HepG2 (cell line): ENCODE measurements around the gene CGNL1. TPM values are rescaled to one million over a fixed set of nuclear protein-coding genes. Genes with fewer than 3 reads are reported as not detected.

ENCODE experiments used
- ATAC-seq: fragments of 200-7000 bp; cut with Tn5 transposase; 3 replicates; pipeline ENCODE4 v1.9.1; 2020; ENCODE audit warnings: mild to moderate bottlenecking, moderate library complexity
- BruUV-seq: library from RNA; stranded (reverse); fragments of 400-500 nt; replicated peaks from 2 replicates; lab custom pipeline; 2021; lab: Mats Ljungman, UMichigan
- CTCF ChIA-PET: fragments of 300-600 bp; formaldehyde crosslinking; extraction: SDS; loops from one replicate; lab custom pipeline; 2021; ENCODE audit warnings: low total read pairs, inconsistent platforms, low intra/inter-chr PET ratio; lab: Yijun Ruan, JAX
- POLR2A ChIA-PET: fragments of 350-600 bp; sonication (Branson Sonifier 250); formaldehyde crosslinking; loops from one replicate; lab custom pipeline; 2020; ENCODE audit warnings: antibody characterized with exemption, inconsistent platforms; lab: Yijun Ruan, JAX
- DNase-seq: peaks from one replicate; pipeline ENCODE4 v3.0.0-alpha.2; 2015; ENCODE audit warnings: low spot score
- FAIRE-seq: peaks from 3 replicates; lab custom pipeline; 2011; peaks lifted over from hg19 to GRCh38; lab: Jason Lieb, UNC
- H2AFZ ChIP-seq: one replicate; pipeline ENCODE4 v1.6.1; 2011; ENCODE audit warnings: low read length, inconsistent platforms
- H3K27ac ChIP-seq: fragments of 300-600 bp; 3 replicates; pipeline ENCODE4 v1.8.0; 2011; ENCODE audit warnings: mixed run types, mild to moderate bottlenecking, mixed read lengths, low read length, inconsistent platforms; ENCODE audit not compliant: insufficient read depth; ENCODE audit errors: extremely low read length
- H3K27me3 ChIP-seq, 2 experiments: fragments of 200-600 bp in 1 of 2; 2 replicates in 1 of 2; 3 replicates in 1 of 2; pipeline versions ENCODE4 v1.6.0 to v1.8.0; 2011; ENCODE audit warnings: low read length in 2 of 2, mild to moderate bottlenecking in 2 of 2, moderate library complexity in 2 of 2, inconsistent platforms in 1 of 2; ENCODE audit not compliant: insufficient read depth in 2 of 2, control insufficient read depth in 1 of 2
- H3K36me3 ChIP-seq, 2 experiments: fragments of 200-600 bp in 1 of 2; replicated peaks in 1 of 2; 2 replicates in 1 of 2; 3 replicates in 1 of 2; pipeline versions ENCODE4 v1.5.1 to v1.8.0; 2011; ENCODE audit warnings: low read length in 2 of 2, inconsistent platforms in 1 of 2; ENCODE audit not compliant: insufficient read depth in 2 of 2, control insufficient read depth in 1 of 2
- H3K4me1 ChIP-seq: 2 replicates; pipeline ENCODE4 v1.5.1; 2012; ENCODE audit warnings: low read length, inconsistent platforms; ENCODE audit not compliant: insufficient read depth
- H3K4me2 ChIP-seq: 2 replicates; pipeline ENCODE4 v1.6.0; 2011; ENCODE audit warnings: low read depth, low read length, inconsistent platforms
- H3K4me3 ChIP-seq, 3 experiments: fragments of 200-600 bp in 1 of 3; sonication (generic), shearing (Covaris generic) in 1 of 3; replicated peaks in 1 of 3; 2 replicates each; pipeline ENCODE4 v1.5.1; 2011 to 2016; ENCODE audit warnings: low read length in 3 of 3, inconsistent platforms in 2 of 3, low read depth in 2 of 3, mild to moderate bottlenecking in 2 of 3, control low read depth in 1 of 3, mixed read lengths in 1 of 3; ENCODE audit not compliant: insufficient read depth in 1 of 3
- H3K79me2 ChIP-seq: one replicate; pipeline ENCODE4 v1.6.1; 2011; ENCODE audit warnings: low read length, inconsistent platforms; ENCODE audit not compliant: insufficient read depth
- H3K9ac ChIP-seq: 2 replicates; pipeline ENCODE4 v1.6.0; 2011; ENCODE audit warnings: mild to moderate bottlenecking, low read depth, low read length, inconsistent platforms; ENCODE audit not compliant: insufficient read depth
- H3K9me3 ChIP-seq: 2 replicates; pipeline ENCODE4 v1.5.1; 2012; ENCODE audit warnings: mild to moderate bottlenecking, low read length
- H4K20me1 ChIP-seq: 2 replicates; pipeline ENCODE4 v1.6.0; 2011; ENCODE audit warnings: inconsistent platforms, mild to moderate bottlenecking, low read length, moderate library complexity; ENCODE audit not compliant: insufficient read depth
- ETV5 ChIP-seq: IDR thresholded peaks from 2 replicates; pipeline ENCODE4 v1.6.1; 2018; ENCODE audit warnings: missing biosample characterization, missing genetic modification reagents, inconsistent platforms, borderline replicate concordance
- ETV6 ChIP-seq: sonication (generic); formaldehyde crosslinking; conservative IDR thresholded peaks from 2 replicates; pipeline ENCODE4 v1.4.0; 2020; ENCODE audit warnings: missing genetic modification reagents
- HMGA1 ChIP-seq: sonication (generic); formaldehyde crosslinking; conservative IDR thresholded peaks from 2 replicates; pipeline ENCODE4 v1.4.0; 2020; ENCODE audit warnings: missing genetic modification reagents
- MAZ ChIP-seq, 2 experiments: sonication (generic) in 1 of 2; formaldehyde crosslinking in 1 of 2; IDR thresholded peaks; 2 replicates each; pipeline versions ENCODE4 v1.5.0 to v1.6.1; 2012 to 2020; ENCODE audit warnings: low read depth in 2 of 2, mild to moderate bottlenecking in 2 of 2, borderline replicate concordance in 1 of 2, improper control_type of control experiment in 1 of 2, low read length in 1 of 2, missing genetic modification reagents in 1 of 2, moderate library complexity in 1 of 2
- MTA1 ChIP-seq: sonication (generic); formaldehyde crosslinking; IDR thresholded peaks from 2 replicates; pipeline ENCODE4 v1.4.0; 2020; ENCODE audit warnings: missing genetic modification reagents, mild to moderate bottlenecking, borderline replicate concordance
- ZFP36 ChIP-seq: fragments of 150-350 bp; IDR thresholded peaks from 2 replicates; pipeline ENCODE4 v1.6.1; 2018; ENCODE audit warnings: borderline replicate concordance, low read length, low read depth; ENCODE audit not compliant: partially characterized antibody
- ZFP82 ChIP-seq: sonication (generic); formaldehyde crosslinking; IDR thresholded peaks from 2 replicates; pipeline ENCODE4 v1.5.1; 2020; ENCODE audit warnings: mild to moderate bottlenecking, missing genetic modification reagents, borderline replicate concordance
- ZNF563 ChIP-seq: sonication (generic); formaldehyde crosslinking; IDR thresholded peaks from 2 replicates; pipeline ENCODE4 v1.8.0; 2022; ENCODE audit warnings: mild to moderate bottlenecking, moderate library complexity, missing genetic modification reagents
- ZNF564 ChIP-seq: sonication (generic); formaldehyde crosslinking; IDR thresholded peaks from 2 replicates; pipeline ENCODE4 v1.8.1; 2023; ENCODE audit warnings: mild to moderate bottlenecking, missing genetic modification reagents
- ZNF776 ChIP-seq: sonication (generic); formaldehyde crosslinking; IDR thresholded peaks from 2 replicates; pipeline ENCODE4 v1.4.0; 2020; ENCODE audit warnings: mild to moderate bottlenecking, missing genetic modification reagents
- WGBS: methylation state at CpG from one replicate; pipeline ENCODE4 v1.1.6; 2017; ENCODE audit warnings: low lambda C conversion rate; 5-methylcytosine and 5-hydroxymethylcytosine counted together
- in situ Hi-C: cut with HindIII; loops from 2 replicates; pipeline ENCODE4 v1.10.0; 2017; ENCODE audit warnings: low pct_unique_long_range_greater_than_20kb; ENCODE audit not compliant: extremely low pct_ligation_motif_present
- intact Hi-C: fragments of 100-400 bp; cut with micrococcal nuclease; formaldehyde crosslinking; loops from one replicate; pipeline ENCODE4 v1.10.0; 2022; ENCODE audit not compliant: unreplicated experiment
- polyA plus RNA-seq, 8 experiments: library from polyadenylated mRNA; depleted of rRNA in 3 of 8; stranded (reverse) in 7 of 8; unstranded in 1 of 8; fragments of >200 nt; fragmentation: Illumina TruSeq in 4 of 8; extraction: Trizol in 4 of 8; gene quantifications; 2 replicates each; pipeline versions ENCODE4 v1.2.1 to v1.2.3, GENCODE V29; 2011 to 2016; ENCODE audit warnings: low read depth in 4 of 8, missing spikeins in 1 of 8, mixed read lengths in 1 of 8; ENCODE audit not compliant: insufficient read depth in 1 of 8
- total RNA-seq, 5 experiments: library from RNA; depleted of rRNA; stranded (reverse); fragments of >200 nt; fragmentation: Illumina TruSeq; extraction: Trizol; gene quantifications; 2 replicates each; pipeline ENCODE4 v1.2.3, GENCODE V29; 2016; ENCODE audit warnings: low read depth in 1 of 5
- TF ChIP-seq, protein P1 (sequence below): IDR thresholded peaks from 2 replicates; pipeline ENCODE4 v1.6.1; 2016; ENCODE audit warnings: control low read depth
- TF ChIP-seq, protein P2 (sequence below): sonication (generic); formaldehyde crosslinking; IDR thresholded peaks from 2 replicates; pipeline ENCODE4 v1.8.1; 2023; ENCODE audit warnings: mild to moderate bottlenecking, missing genetic modification reagents

Gene CGNL1
- total and polyA plus RNA-seq, 2 of the 13 experiments (the other 11 are each of a cell fraction or from before 2014, with no cell fraction given), result 5.6 to 15.6 TPM

DNA sequence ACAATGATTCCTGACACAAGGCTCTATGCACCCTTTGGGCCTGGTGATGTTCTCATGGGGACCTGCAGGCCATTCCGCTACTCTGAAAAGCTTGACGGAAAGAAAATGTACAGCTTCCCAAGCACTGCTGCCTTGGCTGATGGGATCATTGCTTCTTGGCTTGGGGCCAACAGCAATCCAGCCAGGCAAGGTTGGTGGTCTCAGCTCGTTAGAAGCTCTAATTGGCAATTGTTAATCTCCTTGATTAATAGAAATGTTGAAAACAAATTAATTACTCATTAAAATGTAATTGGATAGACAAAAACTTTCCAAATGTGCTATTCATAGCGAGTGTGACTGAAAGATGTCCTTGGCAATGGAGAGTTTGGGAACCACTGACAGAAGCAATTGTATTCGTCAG, 199.1 kb downstream of the CGNL1 start:
- ATAC-seq (no peak), DNase-seq (no peak), FAIRE-seq (no peak)
- no peaks in the 10 kb centered on the region for H3K36me3 ChIP-seq
- ChIA-PET CTCF (no interaction called here), POLR2A (no interaction called here)
- 55% methylated on average over 5 of the region's 5 CpGs for WGBS
- H3K9me3 ChIP-seq, result no peaks in the 10 kb centered on the region
- H3K27me3 ChIP-seq, result 0 out of 5 replicates have a peak, but pooled peaks cover 0 to 3% of the 10 kb centered on the region in 2 experiments
- H3K79me2 ChIP-seq, result no peaks in the 10 kb centered on the region
- H3K9ac ChIP-seq, result no peak overlapping the region
- BruUV-seq, result no TSS peak
- H3K4me3 ChIP-seq, result no peak overlapping the region
- H4K20me1 ChIP-seq, result no peaks in the 10 kb centered on the region
- H3K4me1 ChIP-seq, result peaks cover 2% of the 10 kb centered on the region
- no peak overlapping the region for H3K27ac ChIP-seq
- intact Hi-C loops (no loop called here), in situ Hi-C loops (no loop called here)
- no peak overlapping the region for H3K4me2 ChIP-seq
- no peak overlapping the region for H2AFZ ChIP-seq
- no peak for TF ChIP-seq HMGA1 (CRISPR knock-in tag)
- no peak for TF ChIP-seq ZNF564 (CRISPR knock-in tag)
- TF ChIP-seq ZNF563 (CRISPR knock-in tag), result no peak
- no peak for TF ChIP-seq ETV6 (CRISPR knock-in tag)
- TF ChIP-seq, protein P1, sequence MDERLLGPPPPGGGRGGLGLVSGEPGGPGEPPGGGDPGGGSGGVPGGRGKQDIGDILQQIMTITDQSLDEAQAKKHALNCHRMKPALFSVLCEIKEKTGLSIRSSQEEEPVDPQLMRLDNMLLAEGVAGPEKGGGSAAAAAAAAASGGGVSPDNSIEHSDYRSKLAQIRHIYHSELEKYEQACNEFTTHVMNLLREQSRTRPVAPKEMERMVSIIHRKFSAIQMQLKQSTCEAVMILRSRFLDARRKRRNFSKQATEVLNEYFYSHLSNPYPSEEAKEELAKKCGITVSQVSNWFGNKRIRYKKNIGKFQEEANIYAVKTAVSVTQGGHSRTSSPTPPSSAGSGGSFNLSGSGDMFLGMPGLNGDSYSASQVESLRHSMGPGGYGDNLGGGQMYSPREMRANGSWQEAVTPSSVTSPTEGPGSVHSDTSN (CRISPR knock-in tag), result no peak
- no peak for TF ChIP-seq MTA1 (CRISPR knock-in tag)
- TF ChIP-seq ZFP82, result no peak
- TF ChIP-seq, protein P2, sequence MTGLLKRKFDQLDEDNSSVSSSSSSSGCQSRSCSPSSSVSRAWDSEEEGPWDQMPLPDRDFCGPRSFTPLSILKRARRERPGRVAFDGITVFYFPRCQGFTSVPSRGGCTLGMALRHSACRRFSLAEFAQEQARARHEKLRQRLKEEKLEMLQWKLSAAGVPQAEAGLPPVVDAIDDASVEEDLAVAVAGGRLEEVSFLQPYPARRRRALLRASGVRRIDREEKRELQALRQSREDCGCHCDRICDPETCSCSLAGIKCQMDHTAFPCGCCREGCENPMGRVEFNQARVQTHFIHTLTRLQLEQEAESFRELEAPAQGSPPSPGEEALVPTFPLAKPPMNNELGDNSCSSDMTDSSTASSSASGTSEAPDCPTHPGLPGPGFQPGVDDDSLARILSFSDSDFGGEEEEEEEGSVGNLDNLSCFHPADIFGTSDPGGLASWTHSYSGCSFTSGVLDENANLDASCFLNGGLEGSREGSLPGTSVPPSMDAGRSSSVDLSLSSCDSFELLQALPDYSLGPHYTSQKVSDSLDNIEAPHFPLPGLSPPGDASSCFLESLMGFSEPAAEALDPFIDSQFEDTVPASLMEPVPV (CRISPR knock-in tag), result no peak
- TF ChIP-seq MAZ (IDR thresholded peaks at IDR 0.05; ENCODE audit: borderline replicate concordance, low read depth, low read length), result no peak
- no peak for TF ChIP-seq MAZ (CRISPR knock-in tag; IDR thresholded peaks at IDR 0.05; ENCODE audit: low read depth)
- no peak for TF ChIP-seq ZFP36
- no peak for TF ChIP-seq ZNF776
- no peak for TF ChIP-seq ETV5 (CRISPR knock-in tag)
- TF ChIP-seq, all 625 proteins: peak for 0
